Left lung (tissue), 10 donors: ENCODE data around the gene MRPL45. TPM values are rescaled to one million over a fixed set of nuclear protein-coding genes. Genes with fewer than 3 reads are reported as not detected.
"Not testable (repeated sequence)": the region's sequence is repeated elsewhere in the genome, so short reads cannot be mapped to it uniquely, and the experiment has no call there.

Experiments
- ATAC-seq: fragments of 200-7000 bp; cut with Tn5 transposase; one replicate; pipeline ENCODE4 v1.9.1; 2020; ENCODE audit warnings: moderate library complexity
- DNase-seq, 4 donors: peaks; one replicate each; pipeline ENCODE4 v3.0.0-alpha.2; 2013 to 2020
- H3K27ac ChIP-seq, 2 donors: fragments of 200-600 bp; sonication (generic) in 1 of 2; one replicate each; pipeline versions ENCODE4 v1.5.0 to v1.8.0; 2020 to 2021
- H3K27me3 ChIP-seq, 2 donors: fragments of 200-600 bp; sonication (generic) in 1 of 2; one replicate each; pipeline versions ENCODE4 v1.5.0 to v1.8.0; 2020 to 2021
- H3K36me3 ChIP-seq, 2 donors: fragments of 200-600 bp; sonication (generic) in 1 of 2; one replicate each; pipeline versions ENCODE4 v1.5.0 to v1.8.0; 2020 to 2021
- H3K4me1 ChIP-seq, 2 donors: fragments of 200-600 bp; one replicate each; pipeline ENCODE4 v1.8.0; 2021
- H3K4me3 ChIP-seq, 2 donors: fragments of 200-600 bp; sonication (generic) in 1 of 2; one replicate each; pipeline versions ENCODE4 v1.5.0 to v1.8.0; 2020 to 2021; ENCODE audit warnings: mild to moderate bottlenecking in 1 of 2
- H3K9me3 ChIP-seq, 2 donors: fragments of 200-600 bp; sonication (generic) in 1 of 2; one replicate each; pipeline versions ENCODE4 v1.5.0 to v1.8.0; 2020 to 2021
- intact Hi-C, 2 donors: fragments of 100-400 bp; cut with DNase I; formaldehyde crosslinking; loops; one replicate each; pipeline versions ENCODE4 v1.11.2 to v1.14.2; 2022
- polyA plus RNA-seq, 6 donors: library from polyadenylated mRNA; unstranded; fragments of 120-200 nt; gene quantifications; one replicate each; pipeline ENCODE4 v1.2.1, GENCODE V29; 2013; ENCODE audit not compliant: insufficient read length in 6 of 6
- total RNA-seq, 2 donors: library from RNA; stranded (reverse); fragmentation: NEBNext Ultra II Directional; extraction: Animal tissue kit (Norgen Biotek cat#: 25700); gene quantifications; one replicate each; pipeline ENCODE4 v1.2.1, GENCODE V29; 2021
- TF ChIP-seq, protein P1 (sequence below), 2 donors: fragments of 200-600 bp; sonication (generic) in 1 of 2; IDR thresholded peaks; one replicate each; pipeline versions ENCODE4 v1.5.0 to v1.8.0; 2021; ENCODE audit warnings: antibody characterized with exemption in 2 of 2
- donor health status: DM: no; HTN: yes; CAD: no.
- donor health status: DM: no; HTN: no; CAD: no.

The MRPL45 gene
- total and polyA plus RNA-seq, 8 donors, result 24.4 to 63.3 (median 56.0) TPM

DNA sequence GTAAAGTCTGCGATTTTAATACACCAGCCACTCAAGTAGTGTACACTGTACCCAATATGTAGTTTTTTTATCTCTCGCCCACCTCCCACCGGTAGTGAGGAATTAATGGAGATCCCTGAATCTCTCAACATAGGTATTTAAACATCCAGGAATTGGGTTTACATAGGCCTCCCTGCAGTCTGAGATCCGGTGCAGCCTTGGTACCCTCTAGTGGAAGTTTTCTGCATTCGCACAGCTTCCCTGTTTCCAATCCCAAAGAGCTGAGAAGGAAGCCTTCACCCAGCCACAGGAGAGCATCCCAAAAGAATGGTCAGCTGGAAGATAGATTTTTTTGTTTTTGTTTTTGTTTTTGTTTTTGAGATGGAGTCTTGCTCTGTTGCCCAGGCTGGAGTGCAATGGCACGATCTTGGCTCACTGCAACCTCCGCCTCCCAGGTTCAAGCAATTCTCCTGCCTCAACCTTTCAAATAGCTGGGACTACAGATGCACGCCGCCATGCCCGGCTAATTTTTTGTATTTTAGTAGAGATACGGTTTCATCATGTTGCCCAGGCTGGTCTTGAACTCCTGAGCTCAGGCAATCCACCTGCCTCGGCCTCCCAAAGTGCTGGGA is 8.6 kb upstream of the MRPL45 start:
- TF ChIP-seq, protein P1, sequence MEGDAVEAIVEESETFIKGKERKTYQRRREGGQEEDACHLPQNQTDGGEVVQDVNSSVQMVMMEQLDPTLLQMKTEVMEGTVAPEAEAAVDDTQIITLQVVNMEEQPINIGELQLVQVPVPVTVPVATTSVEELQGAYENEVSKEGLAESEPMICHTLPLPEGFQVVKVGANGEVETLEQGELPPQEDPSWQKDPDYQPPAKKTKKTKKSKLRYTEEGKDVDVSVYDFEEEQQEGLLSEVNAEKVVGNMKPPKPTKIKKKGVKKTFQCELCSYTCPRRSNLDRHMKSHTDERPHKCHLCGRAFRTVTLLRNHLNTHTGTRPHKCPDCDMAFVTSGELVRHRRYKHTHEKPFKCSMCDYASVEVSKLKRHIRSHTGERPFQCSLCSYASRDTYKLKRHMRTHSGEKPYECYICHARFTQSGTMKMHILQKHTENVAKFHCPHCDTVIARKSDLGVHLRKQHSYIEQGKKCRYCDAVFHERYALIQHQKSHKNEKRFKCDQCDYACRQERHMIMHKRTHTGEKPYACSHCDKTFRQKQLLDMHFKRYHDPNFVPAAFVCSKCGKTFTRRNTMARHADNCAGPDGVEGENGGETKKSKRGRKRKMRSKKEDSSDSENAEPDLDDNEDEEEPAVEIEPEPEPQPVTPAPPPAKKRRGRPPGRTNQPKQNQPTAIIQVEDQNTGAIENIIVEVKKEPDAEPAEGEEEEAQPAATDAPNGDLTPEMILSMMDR (IDR thresholded peaks at IDR 0.05), result peak in 1 of 2 donors; percentile 11
- DNase-seq, H3K27ac ChIP-seq, H3K4me3 ChIP-seq, H3K36me3 ChIP-seq, H3K27me3 ChIP-seq, H3K9me3 ChIP-seq, intact Hi-C loops, H3K4me1 ChIP-seq: not testable (repeated sequence)
- ATAC-seq, result peak; percentile 80

DNA sequence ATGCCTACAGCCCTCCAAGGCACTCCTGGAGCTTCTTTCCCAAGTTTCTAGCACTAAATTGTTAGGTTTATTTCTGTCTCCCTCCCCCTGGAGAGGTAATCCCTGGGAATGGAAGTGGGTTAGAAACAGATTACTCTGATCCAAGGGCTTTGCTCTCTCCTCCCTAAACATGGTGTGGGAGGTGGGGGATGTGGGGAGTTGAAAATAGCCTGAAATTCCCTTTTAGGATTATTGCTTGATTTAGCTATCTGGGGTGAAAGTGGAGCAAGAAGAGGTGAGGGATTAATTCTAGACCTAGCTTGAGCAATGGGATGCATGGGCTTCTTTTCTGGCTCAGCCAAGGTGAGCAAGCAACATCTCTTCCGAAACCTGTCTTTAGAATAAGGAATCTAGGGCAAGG is 7.2 kb upstream of the MRPL45 start:
- intact Hi-C loops, H3K36me3 ChIP-seq, H3K4me3 ChIP-seq, H3K27me3 ChIP-seq, H3K27ac ChIP-seq, DNase-seq, ATAC-seq, H3K4me1 ChIP-seq, H3K9me3 ChIP-seq: not testable (repeated sequence)

DNA sequence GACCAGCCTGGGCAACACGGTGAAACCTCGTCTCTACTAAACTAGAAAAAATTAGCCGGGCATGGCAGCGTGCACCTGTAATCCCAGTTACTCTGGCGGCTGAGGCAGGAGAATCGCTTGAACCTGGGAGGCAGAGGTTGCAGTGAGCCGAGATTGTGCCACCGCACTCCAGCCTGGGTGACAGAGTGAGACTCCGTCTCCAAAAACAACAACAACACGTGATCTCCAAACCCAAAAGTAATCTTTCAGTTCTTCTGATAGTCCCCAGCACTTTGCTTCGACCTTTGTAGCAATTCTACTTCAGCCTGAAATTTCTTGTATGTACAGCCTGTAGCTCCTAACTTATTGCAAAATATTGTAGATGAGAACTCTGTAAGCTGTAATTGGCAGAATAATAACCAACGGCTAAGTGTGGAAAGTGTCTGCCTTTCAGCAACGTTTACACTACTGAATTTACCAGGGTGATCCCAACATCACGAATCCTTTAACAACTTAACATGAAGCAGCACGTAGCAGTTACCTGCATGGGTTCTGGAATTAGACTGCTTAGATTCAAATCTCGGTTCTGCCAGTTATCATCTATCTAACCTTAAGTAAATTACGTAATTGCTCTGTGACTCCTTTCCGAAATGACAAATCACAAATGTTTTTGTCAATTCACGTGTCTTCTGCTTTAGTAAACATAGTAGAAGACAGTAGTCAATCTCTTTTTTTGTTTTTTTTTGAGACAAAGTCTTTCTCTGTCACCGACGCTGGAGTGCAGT is 1.2 kb upstream of the MRPL45 start:
- peaks cover 0 to 11% of the 10 kb centered on the region in 2 donors for H3K36me3 ChIP-seq
- ATAC-seq, H3K4me3 ChIP-seq, DNase-seq, H3K27ac ChIP-seq, H3K4me1 ChIP-seq, H3K9me3 ChIP-seq, H3K27me3 ChIP-seq, intact Hi-C loops: not testable (repeated sequence)

DNA sequence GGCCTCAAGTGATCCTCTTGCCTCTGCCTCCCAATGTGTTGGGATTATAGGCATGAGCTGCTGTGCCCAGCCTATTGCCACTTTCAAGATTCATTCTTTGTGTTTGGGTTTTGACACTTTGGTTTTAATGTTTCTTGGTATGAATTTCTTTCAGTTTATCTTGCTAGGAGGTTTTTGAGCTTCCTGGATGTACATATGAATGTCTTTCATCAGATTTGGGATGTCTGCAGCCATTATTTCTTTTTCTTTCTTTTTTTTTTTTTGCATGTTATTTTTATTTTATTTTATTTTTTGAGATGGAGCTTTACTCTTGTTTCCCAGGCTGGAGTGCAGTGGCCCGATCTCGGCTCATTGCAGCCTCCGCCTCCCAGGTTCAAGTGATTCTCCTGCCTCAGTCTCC is 18.5 kb downstream of the MRPL45 start:
- no peak overlapping the region for H3K27ac ChIP-seq
- intact Hi-C loops, result no loop called here
- H3K9me3 ChIP-seq, result no peaks in the 10 kb centered on the region
- no peak for ATAC-seq
- no peaks in the 10 kb centered on the region for H3K27me3 ChIP-seq
- peaks cover 0 to 53% of the 10 kb centered on the region in 2 donors for H3K36me3 ChIP-seq
- DNase-seq, result no peak
- TF ChIP-seq, protein P1 (IDR thresholded peaks at IDR 0.05), result no peak
- no peaks in the 10 kb centered on the region for H3K4me1 ChIP-seq
- no peak overlapping the region for H3K4me3 ChIP-seq

DNA sequence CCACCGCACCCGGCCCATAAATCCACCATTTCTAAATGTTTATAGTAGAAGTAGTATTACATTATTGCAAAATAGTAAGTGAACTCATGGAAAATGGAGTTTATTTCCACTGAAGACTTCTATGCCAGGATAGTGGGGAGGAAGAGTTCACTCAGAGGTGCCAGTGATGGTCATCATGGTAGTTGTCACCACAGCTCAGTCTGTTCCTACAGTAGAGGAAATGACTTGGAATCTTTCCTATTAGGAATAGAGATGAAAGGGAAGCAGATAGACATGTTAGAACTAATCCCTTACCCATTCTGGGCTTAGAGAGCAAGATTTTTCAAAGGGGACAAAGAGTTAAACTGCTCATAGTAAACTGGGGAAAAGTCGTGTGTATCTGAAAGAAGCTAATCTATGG is 20.1 kb downstream of the MRPL45 start:
- DNase-seq (no peak), ATAC-seq (no peak)
- no peak overlapping the region for H3K4me3 ChIP-seq
- TF ChIP-seq, protein P1 (IDR thresholded peaks at IDR 0.05), result no peak
- no peak overlapping the region for H3K27ac ChIP-seq
- H3K27me3 ChIP-seq, result no peaks in the 10 kb centered on the region
- no peaks in the 10 kb centered on the region for H3K9me3 ChIP-seq
- intact Hi-C loops, result no loop called here
- no peaks in the 10 kb centered on the region for H3K4me1 ChIP-seq
- peaks cover 0 to 57% of the 10 kb centered on the region in 2 donors for H3K36me3 ChIP-seq

DNA sequence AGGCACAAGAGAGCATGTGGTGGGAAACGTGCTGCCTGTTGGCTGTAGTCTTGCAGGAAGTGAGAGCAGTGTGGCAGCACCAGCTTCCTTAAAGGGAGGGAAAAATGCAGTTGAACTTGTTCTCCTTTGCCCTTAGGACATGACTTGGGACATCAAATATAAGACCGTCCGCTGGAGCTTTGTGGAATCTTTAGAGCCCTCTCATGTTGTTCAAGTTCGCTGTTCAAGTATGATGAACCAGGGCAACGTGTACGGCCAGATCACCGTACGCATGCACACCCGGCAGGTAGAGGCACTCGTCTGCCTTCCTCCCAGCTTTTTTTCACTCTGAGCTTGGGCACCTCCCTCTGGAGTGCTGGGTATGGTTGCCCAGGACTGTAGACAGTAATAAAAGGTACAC is 23.5 kb downstream of the MRPL45 start:
- intact Hi-C loops, result no loop called here
- Histone ChIP-seq H3K27ac (peak overlapping the region; percentile 42 to 60), H3K9me3 (no peaks in the 10 kb centered on the region), H3K27me3 (no peaks in the 10 kb centered on the region), H3K36me3 (peaks cover 0 to 61% of the 10 kb centered on the region in 2 donors), H3K4me1 (no peaks in the 10 kb centered on the region), H3K4me3 (no peak overlapping the region)
- TF ChIP-seq, protein P1 (IDR thresholded peaks at IDR 0.05), result no peak
- peak; percentile 86 for ATAC-seq
- peak in 3 of 4 donors; percentile 23 to 67 (median 66) for DNase-seq
